22Rv1 (cell line): ENCODE results near the gene FHIP1B.
A peak's percentile ranks its signal among the peaks of the same experiment; 100 is the strongest.
"Not testable (repeated sequence)": the region's sequence is repeated elsewhere in the genome, so short reads cannot be mapped to it uniquely, and the experiment has no call there.

Source experiments
- H3K27ac ChIP-seq: fragments of 450-650 bp; 2 replicates; pipeline ENCODE4 v1.5.1; 2017
- CTCF ChIP-seq: fragments of 450-650 bp; IDR thresholded peaks from 2 replicates; pipeline ENCODE4 v1.5.1; 2017; ENCODE audit warnings: mild to moderate bottlenecking
- ZFX ChIP-seq: fragments of 450-650 bp; IDR thresholded peaks from 2 replicates; pipeline ENCODE4 v1.6.1; 2017; ENCODE audit warnings: antibody characterized with exemption, borderline replicate concordance

Gene FHIP1B

GRCh38 chr11:6234387-6235107 lies at the start of gene FHIP1B:
FHIP1B (minus strand) TSS chr11:6234636; CDS start chr11:6224516, 10,120 bp downstream.
- TF ChIP-seq CTCF, result no peak
- no peak for TF ChIP-seq ZFX

GRCh38 chr11:6283453-6284023 lies 49.1 kb upstream of the FHIP1B start:
- TF ChIP-seq CTCF (no peak), ZFX (no peak)
- H3K27ac ChIP-seq, result no peak overlapping the region

More at GRCh38 chr11:6234387-6235107, at the start of gene FHIP1B:
- H3K27ac ChIP-seq, result peak within 1 kb of the TSS; percentile 87

- H3K27ac ChIP-seq, result not testable (repeated sequence)
Measured at GRCh38 chr11:6280809-6281208, 46.4 kb upstream of the FHIP1B start.

GRCh38 chr11:6273188-6273587 lies 38.8 kb upstream of the FHIP1B start:
- no peak overlapping the region for H3K27ac ChIP-seq
- TF ChIP-seq CTCF, result no peak
- no peak for TF ChIP-seq ZFX

GRCh38 chr11:6271598-6271997 lies 37.2 kb upstream of the FHIP1B start:
- H3K27ac ChIP-seq, result no peak overlapping the region
- TF ChIP-seq ZFX, result no peak
- TF ChIP-seq CTCF, result no peak

- H3K27ac ChIP-seq, result no peak overlapping the region
- TF ChIP-seq ZFX, result no peak
Measured at GRCh38 chr11:6270584-6271246, 36.3 kb upstream of the FHIP1B start.

- H3K27ac ChIP-seq, result no peak overlapping the region
- TF ChIP-seq ZFX (no peak), CTCF (peak; percentile 73)
Measured at GRCh38 chr11:6269994-6270393, 35.6 kb upstream of the FHIP1B start.

- no peak for TF ChIP-seq CTCF
- TF ChIP-seq ZFX, result no peak
- H3K27ac ChIP-seq, result no peak overlapping the region
Measured at GRCh38 chr11:6268820-6269219, 34.4 kb upstream of the FHIP1B start.
